Dermis microvascular lymphatic vessel endothelial cell (primary cell): ENCODE results near the gene STT3A. TPM values are rescaled to one million over a fixed set of nuclear protein-coding genes. Genes with fewer than 3 reads are reported as not detected.

ENCODE experiments used
- DNase-seq, 2 donors: peaks; one replicate each; pipeline versions ENCODE4 v3.0.0 to v3.0.0-alpha.2; 2010; ENCODE audit warnings: low read depth in 2 of 2
- total RNA-seq: library from RNA; depleted of rRNA; stranded (reverse); fragments of >200 nt; gene quantifications from 2 replicates; pipeline ENCODE4 v1.2.1, GENCODE V29; 2014

STT3A gene
- total RNA-seq, 1 donor from 2014 or later, result 164 TPM

- peak in 1 of 2 donors; percentile 31 for DNase-seq
Observed at GRCh38 chr11:125588505-125588904, 4.1 kb upstream of the STT3A start.

- peak; percentile 22 to 45 for DNase-seq
Observed at GRCh38 chr11:125591649-125592304, 875 bp upstream of the STT3A start.

- DNase-seq, result peak; percentile 23 to 61
Observed at GRCh38 chr11:125593114-125593820, 615 bp downstream of the STT3A start.

GRCh38 chr11:125594958-125595357 is 2.3 kb downstream of the STT3A start:
- DNase-seq, result no peak

GRCh38 chr11:125600663-125601062 is 8.0 kb downstream of the STT3A start:
- no peak for DNase-seq

GRCh38 chr11:125603207-125603606 is 10.6 kb downstream of the STT3A start:
- no peak for DNase-seq

- no peak for DNase-seq
Observed at GRCh38 chr11:125605417-125605816, 12.8 kb downstream of the STT3A start.

GRCh38 chr11:125609545-125609944 is 16.9 kb downstream of the STT3A start:
- no peak for DNase-seq

- DNase-seq, result no peak
Observed at GRCh38 chr11:125618383-125618782, 25.7 kb downstream of the STT3A start.

- DNase-seq, result peak in 1 of 2 donors; percentile 26
Observed at GRCh38 chr11:125621995-125622394, 29.3 kb downstream of the STT3A start.

GRCh38 chr11:125623064-125623463 is 30.4 kb downstream of the STT3A start:
- no peak for DNase-seq

GRCh38 chr11:125624756-125625213 is 32.1 kb downstream of the STT3A start, which contains the start of gene CHEK1:
Gene CHEK1, plus strand, starts transcription at chr11:125625163. Its CDS starts 1,606 bp downstream, at chr11:125626769.
- DNase-seq, result no peak

- no peak for DNase-seq
Observed at GRCh38 chr11:125625225-125625629, 32.6 kb downstream of the STT3A start.

GRCh38 chr11:125625630-125626287 is 33.1 kb downstream of the STT3A start:
- DNase-seq, result peak; percentile 67 to 87

- peak; percentile 26 to 61 for DNase-seq
Observed at GRCh38 chr11:125626288-125626950, 33.8 kb downstream of the STT3A start.

- DNase-seq, result peak in 1 of 2 donors; percentile 6
Observed at GRCh38 chr11:125627236-125627910, 34.7 kb downstream of the STT3A start.

GRCh38 chr11:125637840-125638239 is 45.2 kb downstream of the STT3A start:
- DNase-seq, result no peak

GRCh38 chr11:125638315-125638714 is 45.7 kb downstream of the STT3A start:
- DNase-seq, result no peak

GRCh38 chr11:125645871-125646270 is 53.2 kb downstream of the STT3A start:
- DNase-seq, result no peak

- no peak for DNase-seq
Observed at GRCh38 chr11:125649465-125650166, 57.0 kb downstream of the STT3A start.

GRCh38 chr11:125662689-125663088 is 70.0 kb downstream of the STT3A start:
- DNase-seq, result no peak
